SK-N-SH (cell line): ENCODE results near the gene C2CD3.

Source experiments
- CTCF ChIP-seq: fragments of 200-600 bp; sonication (generic); IDR thresholded peaks from 2 replicates; pipeline ENCODE4 v1.6.1; 2017; ENCODE audit warnings: antibody characterized with exemption, mild to moderate bottlenecking, moderate library complexity
- EP300 ChIP-seq, 2 experiments: IDR thresholded peaks; 2 replicates each; pipeline versions ENCODE4 v1.4.0 to v1.6.1; 2012; ENCODE audit warnings: borderline replicate concordance in 1 of 2, low read depth in 1 of 2, low read length in 1 of 2
- FOXM1 ChIP-seq: IDR thresholded peaks from 2 replicates; pipeline ENCODE4 v1.4.0; 2012; ENCODE audit warnings: low read depth, mild to moderate bottlenecking
- NFIC ChIP-seq: IDR thresholded peaks from 2 replicates; pipeline ENCODE4 v1.4.0; 2012; ENCODE audit warnings: borderline replicate concordance
- PBX3 ChIP-seq: IDR thresholded peaks from 2 replicates; pipeline ENCODE4; 2012
- POLR2AphosphoS5 ChIP-seq: IDR thresholded peaks from 2 replicates; pipeline ENCODE4 v1.6.1; 2012; ENCODE audit warnings: low read depth, low read length
- USF2 ChIP-seq: fragments of 150-350 bp; IDR thresholded peaks from 2 replicates; pipeline ENCODE4 v1.6.1; 2017; ENCODE audit warnings: antibody characterized with exemption, low read length, low read depth, borderline replicate concordance
- YY1 ChIP-seq: IDR thresholded peaks from 2 replicates; pipeline ENCODE4 v1.4.0; 2012; ENCODE audit warnings: low read depth, mild to moderate bottlenecking

- TF ChIP-seq POLR2AphosphoS5 (no peak), YY1 (no peak), USF2 (no peak), PBX3 (no peak), CTCF (no peak), FOXM1 (no peak), EP300 (IDR thresholded peaks at IDR 0.05; ENCODE audit: borderline replicate concordance in 1 of 2, low read depth in 1 of 2, low read length in 1 of 2) (no peak), NFIC (no peak)
These were observed 151.6 kb downstream of the C2CD3 start for GRCh38 chr11:74019104-74019738.
